ENCODE results near the gene ANKRD31. TPM values are rescaled to one million over a fixed set of nuclear protein-coding genes. Genes with fewer than 3 reads are reported as not detected.
"Not testable (repeated sequence)": the region's sequence is repeated elsewhere in the genome, so short reads cannot be mapped to it uniquely, and the experiment has no call there.

Gene ANKRD31
- polyA plus RNA-seq, 3 donors from 2014 or later, result not detected

DNA sequence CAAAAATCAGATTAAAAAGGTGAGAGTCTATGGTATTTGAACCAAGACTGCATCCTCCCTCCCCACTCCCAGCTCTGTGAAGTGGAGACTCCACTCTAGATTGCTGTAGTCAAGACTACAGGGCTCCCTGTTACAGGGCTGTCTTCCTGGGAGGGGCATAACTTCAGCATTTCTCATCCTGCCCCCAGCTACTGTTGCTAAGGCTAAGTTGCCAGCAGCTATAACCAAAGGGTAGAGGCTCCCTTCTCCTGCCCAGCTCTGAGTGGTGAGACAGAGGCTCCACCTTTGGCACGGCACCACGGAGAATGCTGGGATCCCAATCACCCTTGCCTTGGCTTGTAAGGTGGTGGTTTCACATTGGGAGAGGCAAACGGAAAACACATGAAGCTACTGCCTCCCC is 145.1 kb downstream of the ANKRD31 start:
- peaks cover 0 to 2% of the 10 kb centered on the region in 2 donors for H3K4me1 Mint-ChIP-seq
- DNase-seq, result no peak
- H3K4me3 Mint-ChIP-seq, result no peak overlapping the region
- no peak overlapping the region for H3K27ac Mint-ChIP-seq
- H3K36me3 Mint-ChIP-seq, result no peaks in the 10 kb centered on the region
- peaks cover 0 to 7% (median 1%) of the 10 kb centered on the region in 3 donors for H3K27me3 Mint-ChIP-seq (ENCODE audit: low read depth in 3 of 3)
- no peaks in the 10 kb centered on the region for H3K9me3 Mint-ChIP-seq

- peaks cover 0 to 7% (median 6%) of the 10 kb centered on the region in 3 donors for H3K27me3 Mint-ChIP-seq (ENCODE audit: low read depth in 3 of 3)
- no peak overlapping the region for H3K27ac Mint-ChIP-seq
- DNase-seq, result no peak
- H3K4me3 Mint-ChIP-seq, result no peak overlapping the region
- H3K9me3 Mint-ChIP-seq, result no peaks in the 10 kb centered on the region
- H3K4me1 Mint-ChIP-seq, result no peaks in the 10 kb centered on the region
- no peaks in the 10 kb centered on the region for H3K36me3 Mint-ChIP-seq
Observed at GRCh38 chr5:75089662-75090061, 147.0 kb downstream of the ANKRD31 start.

- Mint-ChIP-seq H3K9me3 (no peaks in the 10 kb centered on the region), H3K4me3 (no peak overlapping the region), H3K36me3 (no peaks in the 10 kb centered on the region), H3K27ac (no peak overlapping the region), H3K4me1 (no peaks in the 10 kb centered on the region), H3K27me3 (ENCODE audit: low read depth in 3 of 3) (peaks cover 0 to 6% (median 4%) of the 10 kb centered on the region in 3 donors)
- DNase-seq, result no peak
Observed at GRCh38 chr5:75089137-75089536, 147.5 kb downstream of the ANKRD31 start.

GRCh38 chr5:75088648-75089047 is 148.0 kb downstream of the ANKRD31 start:
- no peak overlapping the region for H3K4me3 Mint-ChIP-seq
- peaks cover 0 to 6% (median 4%) of the 10 kb centered on the region in 3 donors for H3K27me3 Mint-ChIP-seq (ENCODE audit: low read depth in 3 of 3)
- H3K27ac Mint-ChIP-seq, result no peak overlapping the region
- no peak for DNase-seq
- no peaks in the 10 kb centered on the region for H3K4me1 Mint-ChIP-seq
- H3K9me3 Mint-ChIP-seq, result no peaks in the 10 kb centered on the region
- no peaks in the 10 kb centered on the region for H3K36me3 Mint-ChIP-seq

DNA sequence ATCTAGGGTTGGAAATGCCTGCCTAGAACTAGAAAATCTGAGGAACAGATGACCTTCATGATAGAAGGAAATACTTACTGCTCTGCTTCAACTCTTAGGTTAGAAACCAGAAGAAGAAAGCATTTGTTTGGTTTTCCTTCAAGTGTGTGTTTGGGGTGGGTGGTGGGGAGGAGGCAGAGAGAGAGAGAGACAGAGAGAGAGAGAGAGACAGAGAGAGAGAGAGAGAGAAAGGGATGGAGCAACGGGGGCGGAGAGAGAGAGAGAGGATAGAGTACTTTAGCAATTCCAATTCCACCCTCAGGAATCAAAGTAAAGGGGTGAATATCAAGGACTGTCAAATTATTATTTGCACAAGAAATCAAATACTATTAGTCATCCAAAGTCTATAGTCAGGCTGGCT is 155.2 kb downstream of the ANKRD31 start:
- Mint-ChIP-seq H3K9me3 (no peaks in the 10 kb centered on the region), H3K27me3 (ENCODE audit: low read depth in 3 of 3) (peaks cover 0 to 6% (median 0%) of the 10 kb centered on the region in 3 donors), H3K27ac (no peak overlapping the region), H3K36me3 (no peaks in the 10 kb centered on the region), H3K4me3 (no peak overlapping the region), H3K4me1 (no peaks in the 10 kb centered on the region)
- no peak for DNase-seq

DNA sequence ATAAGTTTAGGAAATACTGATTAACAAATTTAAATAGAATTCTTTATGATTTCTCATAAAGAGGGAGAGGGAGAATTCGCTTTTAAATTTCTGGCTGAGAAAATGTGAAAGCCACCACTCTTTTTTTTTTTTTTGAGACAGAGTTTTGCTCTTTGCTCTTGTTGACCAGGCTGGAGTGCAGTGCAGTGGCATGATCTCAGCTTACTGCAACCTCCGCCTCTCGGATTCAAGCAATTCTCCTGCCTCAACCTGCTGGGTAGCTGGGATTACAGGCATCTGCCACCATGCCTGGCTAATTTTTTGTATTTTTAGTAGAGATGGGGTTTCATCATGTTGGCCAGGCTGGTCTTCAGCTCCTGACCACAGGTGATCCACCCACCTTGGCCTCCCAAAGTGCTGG is 157.3 kb downstream of the ANKRD31 start:
- H3K9me3 Mint-ChIP-seq; H3K4me1 Mint-ChIP-seq; DNase-seq; H3K27ac Mint-ChIP-seq; H3K36me3 Mint-ChIP-seq; H3K4me3 Mint-ChIP-seq; H3K27me3 Mint-ChIP-seq (ENCODE audit: low read depth in 3 of 3): not testable (repeated sequence)

DNA sequence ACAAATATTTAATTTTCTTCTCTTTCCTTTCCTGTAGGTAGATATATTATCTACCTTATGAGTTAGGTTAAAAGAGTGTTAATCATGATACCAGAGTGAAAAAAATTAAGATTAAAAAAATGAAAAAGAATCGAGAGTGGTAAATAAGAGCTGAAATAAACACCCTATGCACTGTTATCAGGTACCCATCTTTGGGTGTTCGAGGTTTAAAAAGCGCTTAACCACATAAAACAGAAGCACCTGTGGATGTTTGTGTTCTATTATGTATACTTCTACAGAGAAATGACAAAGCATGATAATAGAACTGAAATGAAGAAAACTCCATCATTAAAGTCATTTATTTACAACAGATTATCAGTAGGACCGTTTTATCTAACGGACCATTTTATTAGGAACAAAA is 158.7 kb downstream of the ANKRD31 start:
- Mint-ChIP-seq H3K27ac (no peak overlapping the region), H3K27me3 (ENCODE audit: low read depth in 3 of 3) (peaks cover 2 to 3% (median 2%) of the 10 kb centered on the region in 3 donors), H3K9me3 (no peaks in the 10 kb centered on the region), H3K4me1 (no peaks in the 10 kb centered on the region), H3K4me3 (no peak overlapping the region), H3K36me3 (no peaks in the 10 kb centered on the region)
- no peak for DNase-seq

GRCh38 chr5:75072061-75072460 is 164.6 kb downstream of the ANKRD31 start:
- Mint-ChIP-seq H3K4me3 (no peak overlapping the region), H3K4me1 (no peaks in the 10 kb centered on the region), H3K27me3 (ENCODE audit: low read depth in 3 of 3) (peaks cover 2 to 5% (median 4%) of the 10 kb centered on the region in 3 donors), H3K9me3 (no peaks in the 10 kb centered on the region), H3K36me3 (no peaks in the 10 kb centered on the region), H3K27ac (no peak overlapping the region)
- no peak for DNase-seq

- no peak for DNase-seq
- no peak overlapping the region for H3K4me3 Mint-ChIP-seq
- H3K4me1 Mint-ChIP-seq, result no peaks in the 10 kb centered on the region
- H3K36me3 Mint-ChIP-seq, result no peaks in the 10 kb centered on the region
- H3K27ac Mint-ChIP-seq, result no peak overlapping the region
- no peaks in the 10 kb centered on the region for H3K9me3 Mint-ChIP-seq
- peaks cover 2 to 5% (median 3%) of the 10 kb centered on the region in 3 donors for H3K27me3 Mint-ChIP-seq (ENCODE audit: low read depth in 3 of 3)
Observed at GRCh38 chr5:75071100-75071499, 165.6 kb downstream of the ANKRD31 start.

DNA sequence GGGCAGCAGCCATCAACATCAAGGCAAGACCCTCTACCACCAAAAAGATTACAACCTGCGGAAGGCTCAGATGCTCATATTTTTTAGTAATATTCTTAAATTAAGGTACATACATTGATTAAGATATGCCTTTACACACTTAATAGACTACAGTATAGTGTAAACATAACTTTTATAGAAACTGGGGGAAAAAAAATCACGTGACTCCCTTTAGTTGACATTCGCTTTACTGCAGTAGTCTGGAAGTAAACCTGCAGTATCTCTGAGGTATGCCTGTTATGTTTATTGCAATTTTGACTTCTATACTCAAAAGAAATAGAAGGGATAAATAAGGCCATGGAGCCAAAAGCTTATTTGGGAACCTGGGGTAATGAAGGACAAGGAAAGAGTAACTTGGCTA is 169.2 kb downstream of the ANKRD31 start:
- Mint-ChIP-seq H3K36me3 (no peaks in the 10 kb centered on the region), H3K4me3 (no peak overlapping the region), H3K27ac (no peak overlapping the region), H3K4me1 (no peaks in the 10 kb centered on the region), H3K27me3 (ENCODE audit: low read depth in 3 of 3) (peaks cover 2 to 4% (median 3%) of the 10 kb centered on the region in 3 donors), H3K9me3 (no peaks in the 10 kb centered on the region)
- DNase-seq, result no peak

DNA sequence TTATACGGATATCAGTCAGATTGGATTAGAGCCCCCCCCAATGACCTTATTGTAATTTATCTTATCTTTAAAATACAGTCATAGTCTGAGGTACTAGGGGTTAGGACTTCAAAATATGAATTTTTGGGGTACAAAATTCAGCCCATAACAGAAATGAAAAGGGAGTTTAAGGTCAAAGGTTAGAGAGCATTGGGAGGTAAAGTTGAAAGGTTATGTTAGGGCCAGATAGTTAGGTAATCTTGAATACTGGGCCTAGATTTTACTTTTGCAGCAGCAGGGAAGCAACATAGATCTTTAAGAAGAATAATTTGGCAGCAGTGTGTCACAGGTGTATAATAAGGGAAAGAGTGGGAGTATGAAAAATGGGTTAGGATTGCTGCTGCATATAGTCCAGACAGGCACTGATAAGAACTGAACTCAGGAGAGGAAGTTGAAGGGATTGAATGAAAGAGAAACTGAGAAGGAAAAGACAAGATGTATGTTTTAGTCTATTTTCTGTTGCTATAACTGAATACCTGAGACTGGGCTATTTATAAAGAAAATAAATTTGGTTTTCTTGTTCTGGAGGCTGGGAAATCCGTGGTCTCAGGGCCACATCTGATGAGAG is 173.7 kb downstream of the ANKRD31 start:
- H3K4me1 Mint-ChIP-seq, result no peaks in the 10 kb centered on the region
- DNase-seq, result no peak
- H3K9me3 Mint-ChIP-seq, result no peaks in the 10 kb centered on the region
- H3K27ac Mint-ChIP-seq, result no peak overlapping the region
- peaks cover 0 to 9% (median 0%) of the 10 kb centered on the region in 3 donors for H3K27me3 Mint-ChIP-seq (ENCODE audit: low read depth in 3 of 3)
- H3K4me3 Mint-ChIP-seq, result no peak overlapping the region
- H3K36me3 Mint-ChIP-seq, result no peaks in the 10 kb centered on the region

DNA sequence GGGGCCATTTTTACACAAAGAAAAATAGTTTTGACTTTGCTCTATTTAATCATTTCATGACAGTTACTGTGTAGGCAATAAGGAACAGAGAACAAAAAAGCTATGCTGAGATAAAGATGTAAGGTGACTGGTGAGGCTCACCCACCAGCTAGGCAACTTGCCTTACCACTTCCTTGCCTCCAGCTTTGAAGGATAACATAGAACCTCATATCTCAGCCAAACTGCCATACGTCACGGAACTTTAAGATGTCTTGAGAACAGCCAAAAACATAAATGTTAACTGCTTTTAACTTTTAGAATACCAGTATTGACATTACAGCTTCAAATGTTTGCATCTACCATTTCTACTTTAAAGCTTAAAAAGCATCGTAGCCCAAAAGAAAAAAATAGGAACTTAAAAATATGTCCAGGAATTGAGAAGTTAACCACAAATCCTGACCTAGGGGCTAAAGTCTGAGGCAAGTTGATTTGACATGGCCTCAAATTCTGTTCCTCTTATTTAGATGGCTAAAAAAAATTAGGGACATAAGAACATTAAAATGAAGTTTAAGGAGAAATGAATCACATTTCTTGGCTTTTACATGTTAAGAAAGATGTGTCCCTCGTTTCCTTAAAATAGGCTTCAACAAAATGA is 176.6 kb downstream of the ANKRD31 start:
- no peak for DNase-seq
- no peak overlapping the region for H3K27ac Mint-ChIP-seq
- no peak overlapping the region for H3K4me3 Mint-ChIP-seq
- no peaks in the 10 kb centered on the region for H3K36me3 Mint-ChIP-seq
- no peaks in the 10 kb centered on the region for H3K9me3 Mint-ChIP-seq
- H3K27me3 Mint-ChIP-seq (ENCODE audit: low read depth in 3 of 3), result peaks cover 0 to 11% (median 2%) of the 10 kb centered on the region in 3 donors
- H3K4me1 Mint-ChIP-seq, result no peaks in the 10 kb centered on the region

- Mint-ChIP-seq H3K4me3 (no peak overlapping the region), H3K9me3 (no peaks in the 10 kb centered on the region), H3K4me1 (peaks cover 5 to 8% of the 10 kb centered on the region in 2 donors), H3K36me3 (no peaks in the 10 kb centered on the region), H3K27me3 (ENCODE audit: low read depth in 3 of 3) (peaks cover 2 to 11% (median 4%) of the 10 kb centered on the region in 3 donors), H3K27ac (no peak overlapping the region)
- DNase-seq, result no peak
Observed at GRCh38 chr5:75058986-75059535, 177.6 kb downstream of the ANKRD31 start.

DNA sequence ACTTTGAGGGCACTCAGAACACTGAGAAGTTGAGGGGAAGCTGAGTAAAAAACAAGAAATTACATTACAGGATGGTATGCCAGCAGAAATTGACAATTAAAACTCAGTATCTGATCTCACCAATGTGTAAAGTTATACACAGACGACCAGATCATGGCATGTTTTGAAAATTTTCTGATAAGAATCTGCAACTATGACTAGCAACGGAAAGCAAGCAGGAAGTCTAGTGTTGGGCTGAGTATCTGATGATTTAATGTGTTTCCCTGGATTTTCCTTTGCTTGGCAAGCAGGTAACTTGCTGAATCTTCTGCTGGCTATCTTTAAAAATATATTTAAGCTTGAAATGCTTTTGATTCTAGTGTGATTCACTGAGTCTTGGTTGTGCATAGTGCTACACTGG is 179.1 kb downstream of the ANKRD31 start:
- Mint-ChIP-seq H3K4me3 (no peak overlapping the region), H3K4me1 (peaks cover 10 to 13% of the 10 kb centered on the region in 2 donors), H3K36me3 (no peaks in the 10 kb centered on the region), H3K9me3 (no peaks in the 10 kb centered on the region), H3K27me3 (ENCODE audit: low read depth in 3 of 3) (peaks cover 2 to 11% (median 9%) of the 10 kb centered on the region in 3 donors), H3K27ac (no peak overlapping the region)
- DNase-seq, result no peak

All from immature natural killer cell (primary cell).